Stimulated activated naive CD8-positive, alpha-beta T cell treated with anti-CD3 and anti-CD28 coated beads, Interleukin-15, Interleukin-2, amounts not matched to agents 100 U/mL and 50 U/mL, for 24 hours (primary cell): ENCODE results near the gene ZNF646.

Experiments used
- ATAC-seq: fragments of 150-1000 bp; cut with Tn5 transposase; one replicate; pipeline ENCODE4 v1.10.0; 2021
- DNase-seq: peaks from one replicate; pipeline ENCODE4 v3.0.0; 2021

Gene ZNF646

GRCh38 chr16:31130899-31131298, 56.7 kb downstream of the ZNF646 start:
- no peak for DNase-seq
- no peak for ATAC-seq

- DNase-seq (no peak), ATAC-seq (no peak)
Observed at GRCh38 chr16:31131416-31131815, 57.2 kb downstream of the ZNF646 start.

- ATAC-seq = no peak
Observed at GRCh38 chr16:31131841-31132271, 57.6 kb downstream of the ZNF646 start.

DNA sequence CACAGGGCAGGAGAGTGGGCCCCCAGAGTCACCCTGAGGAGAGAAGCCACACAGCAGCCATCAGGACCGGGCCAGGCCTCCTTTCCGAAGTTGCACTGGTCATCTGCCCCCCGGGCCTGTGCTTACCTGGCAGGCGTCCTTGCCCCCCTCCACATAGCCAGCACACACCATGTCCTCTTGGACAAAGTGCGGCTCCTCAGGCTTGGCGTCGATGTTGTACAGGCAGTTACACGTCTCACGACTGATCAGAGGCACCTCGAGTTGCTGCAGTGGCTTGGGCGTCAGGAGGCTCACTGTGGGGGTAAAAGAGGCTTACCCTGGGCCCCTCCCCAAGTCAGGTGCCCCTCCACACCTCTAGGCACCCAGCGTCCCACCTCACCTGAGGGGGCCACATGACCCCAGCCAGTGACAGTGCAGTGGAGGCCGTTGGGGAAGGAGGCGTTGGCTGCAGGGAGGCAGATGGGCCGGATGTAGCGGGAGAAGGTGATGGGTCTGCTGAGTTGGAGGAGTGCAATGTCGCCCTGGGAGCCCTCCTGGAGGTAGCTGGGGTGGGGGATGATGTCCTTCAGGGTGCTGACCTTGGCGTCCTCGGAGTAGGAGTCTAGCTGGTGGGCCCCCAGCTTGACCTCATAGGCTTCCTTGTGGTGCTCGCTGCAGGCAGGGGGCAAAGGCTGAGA, 58.2 kb downstream of the ZNF646 start:
- DNase-seq = no peak
- ATAC-seq = no peak

More at GRCh38 chr16:31131841-31132271, 57.6 kb downstream of the ZNF646 start:
- no peak for DNase-seq

- no peak for DNase-seq
- no peak for ATAC-seq
Observed at GRCh38 chr16:31133046-31133501, 58.9 kb downstream of the ZNF646 start.
